Left ventricle myocardium inferior (tissue), 1 donor: Measurements from ENCODE around the gene PLAC1. TPM values are rescaled to one million over a fixed set of nuclear protein-coding genes. Genes with fewer than 3 reads are reported as not detected.

ENCODE experiments used
- DNase-seq: peaks from one replicate; pipeline ENCODE4 v3.0.0-alpha.2; 2020
- H3K27ac ChIP-seq: fragments of 200-600 bp; replicated peaks from 2 replicates; pipeline ENCODE4 v1.8.0; 2021
- H3K27me3 ChIP-seq: fragments of 200-600 bp; 2 replicates; pipeline ENCODE4 v1.8.0; 2021; ENCODE audit warnings: low read depth
- H3K36me3 ChIP-seq: fragments of 200-600 bp; 2 replicates; pipeline ENCODE4 v1.8.0; 2021
- H3K4me1 ChIP-seq: fragments of 200-600 bp; 2 replicates; pipeline ENCODE4 v1.8.0; 2021
- H3K4me3 ChIP-seq: fragments of 200-600 bp; 2 replicates; pipeline ENCODE4 v1.8.0; 2021; ENCODE audit warnings: mild to moderate bottlenecking, moderate library complexity
- H3K9me3 ChIP-seq: fragments of 200-600 bp; replicated peaks from 2 replicates; pipeline ENCODE4 v1.8.0; 2021
- CTCF ChIP-seq: fragments of 200-600 bp; IDR thresholded peaks from 2 replicates; pipeline ENCODE4 v1.8.0; 2021; ENCODE audit warnings: antibody characterized with exemption, mild to moderate bottlenecking, borderline replicate concordance
- intact Hi-C: fragments of 100-400 bp; cut with micrococcal nuclease; formaldehyde crosslinking; loops from one replicate; pipeline ENCODE4 v1.11.0; 2022
- total RNA-seq: library from RNA; stranded (reverse); fragmentation: NEBNext Ultra II Directional; extraction: Animal tissue kit (Norgen Biotek cat#: 25700); gene quantifications from one replicate; pipeline ENCODE4 v1.2.1, GENCODE V29; 2021
- donor health status: DM: no; HTN: yes; CAD: no; lungs with severe emphysema.

PLAC1 gene
- total RNA-seq, 1 donor from 2014 or later = not detected

GRCh38 chrX:134660627-134661026, 2.4 kb upstream of the PLAC1 start:
- Histone ChIP-seq H3K9me3 (no peaks in the 10 kb centered on the region), H3K4me3 (no peak overlapping the region), H3K36me3 (no peaks in the 10 kb centered on the region), H3K27me3 (no peaks in the 10 kb centered on the region), H3K27ac (no peak overlapping the region), H3K4me1 (no peaks in the 10 kb centered on the region)
- DNase-seq = no peak
- intact Hi-C loops = no loop called here
- TF ChIP-seq CTCF = no peak

GRCh38 chrX:134659761-134660160, 1.5 kb upstream of the PLAC1 start:
- intact Hi-C loops = no loop called here
- no peak for TF ChIP-seq CTCF
- no peaks in the 10 kb centered on the region for H3K27me3 ChIP-seq
- H3K9me3 ChIP-seq = no peaks in the 10 kb centered on the region
- H3K4me1 ChIP-seq = no peaks in the 10 kb centered on the region
- no peak overlapping the region for H3K27ac ChIP-seq
- no peaks in the 10 kb centered on the region for H3K36me3 ChIP-seq
- DNase-seq = no peak
- H3K4me3 ChIP-seq = no peak overlapping the region

- no peaks in the 10 kb centered on the region for H3K9me3 ChIP-seq
- intact Hi-C loops = no loop called here
- TF ChIP-seq CTCF = no peak
- H3K27me3 ChIP-seq = no peaks in the 10 kb centered on the region
- no peak overlapping the region for H3K4me3 ChIP-seq
- no peak overlapping the region for H3K27ac ChIP-seq
- no peaks in the 10 kb centered on the region for H3K4me1 ChIP-seq
- no peak for DNase-seq
- no peaks in the 10 kb centered on the region for H3K36me3 ChIP-seq
Measured at GRCh38 chrX:134658760-134659023, 421 bp upstream of the PLAC1 start.

- no peak overlapping the region for H3K4me3 ChIP-seq
- no peaks in the 10 kb centered on the region for H3K4me1 ChIP-seq
- H3K9me3 ChIP-seq = no peaks in the 10 kb centered on the region
- H3K27ac ChIP-seq = no peak overlapping the region
- intact Hi-C loops = no loop called here
- DNase-seq = no peak
- no peaks in the 10 kb centered on the region for H3K36me3 ChIP-seq
- no peak for TF ChIP-seq CTCF
- H3K27me3 ChIP-seq = no peaks in the 10 kb centered on the region
Measured at GRCh38 chrX:134654398-134655012, 3.8 kb downstream of the PLAC1 start.

- DNase-seq = no peak
- Histone ChIP-seq H3K9me3 (no peaks in the 10 kb centered on the region), H3K4me3 (no peak overlapping the region), H3K27me3 (no peaks in the 10 kb centered on the region), H3K4me1 (no peaks in the 10 kb centered on the region), H3K27ac (no peak overlapping the region), H3K36me3 (no peaks in the 10 kb centered on the region)
- intact Hi-C loops = no loop called here
- TF ChIP-seq CTCF = no peak
Measured at GRCh38 chrX:134653835-134654234, 4.4 kb downstream of the PLAC1 start.

- no peak for DNase-seq
- TF ChIP-seq CTCF = no peak
- Histone ChIP-seq H3K9me3 (no peaks in the 10 kb centered on the region), H3K36me3 (no peaks in the 10 kb centered on the region), H3K4me1 (no peaks in the 10 kb centered on the region), H3K4me3 (no peak overlapping the region), H3K27ac (no peak overlapping the region), H3K27me3 (no peaks in the 10 kb centered on the region)
- intact Hi-C loops = no loop called here
Measured at GRCh38 chrX:134650701-134651100, 7.6 kb downstream of the PLAC1 start.
